ENCODE measurements around the gene ARGLU1. TPM values are rescaled to one million over a fixed set of nuclear protein-coding genes. Genes with fewer than 3 reads are reported as not detected.

Gene ARGLU1
- total and polyA plus RNA-seq, 2 donors, result 67.3 to 177 TPM

- DNase-seq (ENCODE audit: extremely low spot score), result no peak
- no peak overlapping the region for H3K27ac ChIP-seq (ENCODE audit: low read depth)
- H3K4me3 ChIP-seq (ENCODE audit: low read depth, low read length), result no peak overlapping the region
- H3K36me3 ChIP-seq (ENCODE audit: insufficient read depth), result no peaks in the 10 kb centered on the region
- WGBS, result 37% methylated on average over 14 of the region's 14 CpGs
- no peaks in the 10 kb centered on the region for H3K4me1 ChIP-seq (ENCODE audit: insufficient read depth)
These were observed 2.4 kb upstream of the ARGLU1 start for GRCh38 chr13:106570299-106570852.

- Histone ChIP-seq H3K27ac (ENCODE audit: low read depth) (no peak overlapping the region), H3K4me1 (ENCODE audit: insufficient read depth) (no peaks in the 10 kb centered on the region), H3K36me3 (ENCODE audit: insufficient read depth) (no peaks in the 10 kb centered on the region), H3K4me3 (ENCODE audit: low read depth, low read length) (no peak overlapping the region)
- DNase-seq (ENCODE audit: extremely low spot score), result no peak
- 78% methylated on average over 3 of the region's 3 CpGs for WGBS
These were observed 1.5 kb upstream of the ARGLU1 start for GRCh38 chr13:106569233-106570095.

GRCh38 chr13:106568299-106569003 is 514 bp upstream of the ARGLU1 start:
- 26% methylated on average over 11 of the region's 11 CpGs for WGBS
- H3K4me1 ChIP-seq (ENCODE audit: insufficient read depth), result peaks cover 1% of the 10 kb centered on the region
- H3K27ac ChIP-seq (ENCODE audit: low read depth), result no peak overlapping the region
- peak overlapping the region; percentile 92 for H3K4me3 ChIP-seq (ENCODE audit: low read depth, low read length)
- no peaks in the 10 kb centered on the region for H3K36me3 ChIP-seq (ENCODE audit: insufficient read depth)
- DNase-seq (ENCODE audit: extremely low spot score), result no peak

GRCh38 chr13:106566641-106567473 is 1.1 kb downstream of the ARGLU1 start:
- DNase-seq (ENCODE audit: extremely low spot score), result no peak
- Histone ChIP-seq H3K27ac (ENCODE audit: low read depth) (peak overlapping the region; percentile 95), H3K36me3 (ENCODE audit: insufficient read depth) (no peaks in the 10 kb centered on the region), H3K4me3 (ENCODE audit: low read depth, low read length) (peak overlapping the region; percentile 92), H3K4me1 (ENCODE audit: insufficient read depth) (peaks cover 1% of the 10 kb centered on the region)
- under 1% methylated on average over 34 of the region's 34 CpGs for whole genome bisulfite sequencing

- no peaks in the 10 kb centered on the region for H3K36me3 ChIP-seq (ENCODE audit: insufficient read depth)
- no peak for DNase-seq (ENCODE audit: extremely low spot score)
- H3K27ac ChIP-seq (ENCODE audit: low read depth), result no peak overlapping the region
- 33% methylated on average over 4 of the region's 4 CpGs for WGBS
- H3K4me3 ChIP-seq (ENCODE audit: low read depth, low read length), result peak overlapping the region; percentile 4
- H3K4me1 ChIP-seq (ENCODE audit: insufficient read depth), result peaks cover 1% of the 10 kb centered on the region
These were observed 2.7 kb downstream of the ARGLU1 start for GRCh38 chr13:106565127-106565775.

- DNase-seq (ENCODE audit: extremely low spot score), result no peak
- 89% methylated on average over 1 of the region's 1 CpG for WGBS
- H3K4me1 ChIP-seq (ENCODE audit: insufficient read depth), result peaks cover 1% of the 10 kb centered on the region
- H3K27ac ChIP-seq (ENCODE audit: low read depth), result no peak overlapping the region
- no peak overlapping the region for H3K4me3 ChIP-seq (ENCODE audit: low read depth, low read length)
- no peaks in the 10 kb centered on the region for H3K36me3 ChIP-seq (ENCODE audit: insufficient read depth)
These were observed 5.6 kb downstream of the ARGLU1 start for GRCh38 chr13:106562301-106562700.

- Histone ChIP-seq H3K27ac (ENCODE audit: low read depth) (no peak overlapping the region), H3K4me1 (ENCODE audit: insufficient read depth) (peaks cover 1% of the 10 kb centered on the region), H3K36me3 (ENCODE audit: insufficient read depth) (no peaks in the 10 kb centered on the region), H3K4me3 (ENCODE audit: low read depth, low read length) (no peak overlapping the region)
- no peak for DNase-seq (ENCODE audit: extremely low spot score)
- WGBS, result 56% methylated on average over 6 of the region's 6 CpGs
These were observed 6.3 kb downstream of the ARGLU1 start for GRCh38 chr13:106561551-106562170.

- peaks cover 1% of the 10 kb centered on the region for H3K4me1 ChIP-seq (ENCODE audit: insufficient read depth)
- no peaks in the 10 kb centered on the region for H3K36me3 ChIP-seq (ENCODE audit: insufficient read depth)
- H3K4me3 ChIP-seq (ENCODE audit: low read depth, low read length), result no peak overlapping the region
- H3K27ac ChIP-seq (ENCODE audit: low read depth), result no peak overlapping the region
- 73% methylated on average over 1 of the region's 1 CpG for WGBS
- DNase-seq (ENCODE audit: extremely low spot score), result no peak
These were observed 7.1 kb downstream of the ARGLU1 start for GRCh38 chr13:106560821-106561220.

GRCh38 chr13:106558527-106558926 is 9.4 kb downstream of the ARGLU1 start:
- no peak for DNase-seq (ENCODE audit: extremely low spot score)
- Histone ChIP-seq H3K36me3 (ENCODE audit: insufficient read depth) (peaks cover 2% of the 10 kb centered on the region), H3K27ac (ENCODE audit: low read depth) (no peak overlapping the region), H3K4me3 (ENCODE audit: low read depth, low read length) (no peak overlapping the region), H3K4me1 (ENCODE audit: insufficient read depth) (no peaks in the 10 kb centered on the region)

GRCh38 chr13:106555631-106556328 is 12.2 kb downstream of the ARGLU1 start:
- Histone ChIP-seq H3K4me1 (ENCODE audit: insufficient read depth) (no peaks in the 10 kb centered on the region), H3K27ac (ENCODE audit: low read depth) (no peak overlapping the region), H3K36me3 (ENCODE audit: insufficient read depth) (peaks cover 4% of the 10 kb centered on the region), H3K4me3 (ENCODE audit: low read depth, low read length) (no peak overlapping the region)
- WGBS, result 86% methylated on average over 4 of the region's 4 CpGs
- DNase-seq (ENCODE audit: extremely low spot score), result no peak

- Histone ChIP-seq H3K4me1 (ENCODE audit: insufficient read depth) (no peaks in the 10 kb centered on the region), H3K4me3 (ENCODE audit: low read depth, low read length) (no peak overlapping the region), H3K36me3 (ENCODE audit: insufficient read depth) (peaks cover 4% of the 10 kb centered on the region), H3K27ac (ENCODE audit: low read depth) (no peak overlapping the region)
- no peak for DNase-seq (ENCODE audit: extremely low spot score)
- WGBS, result 87% methylated on average over 3 of the region's 3 CpGs
These were observed 16.2 kb downstream of the ARGLU1 start for GRCh38 chr13:106551751-106552150.

- no peak for DNase-seq (ENCODE audit: extremely low spot score)
- Histone ChIP-seq H3K36me3 (ENCODE audit: insufficient read depth) (peaks cover 4% of the 10 kb centered on the region), H3K27ac (ENCODE audit: low read depth) (no peak overlapping the region), H3K4me1 (ENCODE audit: insufficient read depth) (no peaks in the 10 kb centered on the region), H3K4me3 (ENCODE audit: low read depth, low read length) (no peak overlapping the region)
- 100% methylated on average over 1 of the region's 1 CpG for WGBS
These were observed 16.6 kb downstream of the ARGLU1 start for GRCh38 chr13:106551350-106551749.
